C4-2B (cell line): ENCODE data around the gene OAS1.

Experiments used
- ZFX ChIP-seq: fragments of 450-650 bp; IDR thresholded peaks from 2 replicates; pipeline ENCODE4 v1.6.1; 2017
- TF ChIP-seq, protein P1 (sequence below): fragments of 450-650 bp; conservative IDR thresholded peaks from 2 replicates; pipeline ENCODE4 v1.5.1; 2017; ENCODE audit warnings: mild to moderate bottlenecking

DNA sequence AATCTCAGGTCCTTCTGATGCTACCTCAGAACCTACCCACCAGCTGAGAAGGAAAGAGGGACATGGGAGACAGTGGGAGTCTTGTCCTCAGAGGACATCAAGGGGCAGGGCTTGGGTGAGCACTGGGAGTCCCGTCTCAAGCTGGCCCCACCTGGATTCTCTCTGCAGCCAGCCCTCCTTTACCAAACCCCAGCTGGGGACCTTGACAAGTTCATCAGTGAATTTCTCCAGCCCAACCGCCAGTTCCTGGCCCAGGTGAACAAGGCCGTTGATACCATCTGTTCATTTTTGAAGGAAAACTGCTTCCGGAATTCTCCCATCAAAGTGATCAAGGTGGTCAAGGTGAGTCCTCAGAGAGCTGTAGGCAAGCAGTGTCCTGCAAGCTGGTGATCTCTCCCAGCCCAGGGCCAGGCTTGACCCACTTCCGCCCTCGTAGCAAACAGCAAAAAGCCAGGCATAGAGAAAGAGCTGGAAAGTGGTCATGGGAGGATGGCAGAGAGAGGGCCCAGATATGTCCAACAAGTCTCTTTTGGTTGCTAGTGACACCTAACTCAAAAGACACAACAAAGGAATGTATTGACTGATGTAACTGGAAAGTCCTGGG, 57.4 kb downstream of the OAS1 start:
- TF ChIP-seq, protein P1, sequence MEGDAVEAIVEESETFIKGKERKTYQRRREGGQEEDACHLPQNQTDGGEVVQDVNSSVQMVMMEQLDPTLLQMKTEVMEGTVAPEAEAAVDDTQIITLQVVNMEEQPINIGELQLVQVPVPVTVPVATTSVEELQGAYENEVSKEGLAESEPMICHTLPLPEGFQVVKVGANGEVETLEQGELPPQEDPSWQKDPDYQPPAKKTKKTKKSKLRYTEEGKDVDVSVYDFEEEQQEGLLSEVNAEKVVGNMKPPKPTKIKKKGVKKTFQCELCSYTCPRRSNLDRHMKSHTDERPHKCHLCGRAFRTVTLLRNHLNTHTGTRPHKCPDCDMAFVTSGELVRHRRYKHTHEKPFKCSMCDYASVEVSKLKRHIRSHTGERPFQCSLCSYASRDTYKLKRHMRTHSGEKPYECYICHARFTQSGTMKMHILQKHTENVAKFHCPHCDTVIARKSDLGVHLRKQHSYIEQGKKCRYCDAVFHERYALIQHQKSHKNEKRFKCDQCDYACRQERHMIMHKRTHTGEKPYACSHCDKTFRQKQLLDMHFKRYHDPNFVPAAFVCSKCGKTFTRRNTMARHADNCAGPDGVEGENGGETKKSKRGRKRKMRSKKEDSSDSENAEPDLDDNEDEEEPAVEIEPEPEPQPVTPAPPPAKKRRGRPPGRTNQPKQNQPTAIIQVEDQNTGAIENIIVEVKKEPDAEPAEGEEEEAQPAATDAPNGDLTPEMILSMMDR, result no peak
- no peak for TF ChIP-seq ZFX
